Measurements from ENCODE around the gene CAPN10.

GRCh38 chr2:240589375-240589774 lies 2.8 kb downstream of the CAPN10 start:
- TF ChIP-seq CTCF (IDR thresholded peaks at IDR 0.05; ENCODE audit: insufficient read depth, low read length, poor library complexity, severe bottlenecking) (no peak), EZH2phosphoT487 (conservative IDR thresholded peaks at IDR 0.05; ENCODE audit: low read length) (no peak)

Data from SU-DHL-6 (cell line).